Activated CD8-positive, alpha-beta memory T cell treated with anti-CD3 and anti-CD28 coated beads for 4 hours (primary cell): ENCODE measurements around the gene FOXC1.

Experiments
- DNase-seq, 2 donors: peaks; one replicate each; pipeline ENCODE4 v3.0.0-alpha.2; 2020; ENCODE audit warnings: low read depth in 2 of 2

Gene FOXC1

GRCh38 chr6:1609648-1610496, at the start of gene FOXC1:
Gene FOXC1 (plus strand): TSS chr6:1609915. CDS start chr6:1610446, 531 bp downstream.
- no peak for DNase-seq

- no peak for DNase-seq
These were observed 49.2 kb upstream of the FOXC1 start for GRCh38 chr6:1560281-1561058.

- no peak for DNase-seq
These were observed 48.4 kb upstream of the FOXC1 start for GRCh38 chr6:1561355-1561754.

- no peak for DNase-seq
These were observed 47.4 kb upstream of the FOXC1 start for GRCh38 chr6:1562171-1562955.

- DNase-seq, result no peak
These were observed 40.3 kb upstream of the FOXC1 start for GRCh38 chr6:1569377-1569776.

- no peak for DNase-seq
These were observed 38.9 kb upstream of the FOXC1 start for GRCh38 chr6:1570848-1571247.

GRCh38 chr6:1572892-1573291, 36.8 kb upstream of the FOXC1 start:
- DNase-seq, result no peak

- DNase-seq, result no peak
These were observed 35.5 kb upstream of the FOXC1 start for GRCh38 chr6:1574083-1574761.

GRCh38 chr6:1574890-1575209, 34.9 kb upstream of the FOXC1 start:
- DNase-seq, result no peak

GRCh38 chr6:1575210-1576041, 34.3 kb upstream of the FOXC1 start:
- DNase-seq, result no peak

GRCh38 chr6:1576166-1576565, 33.5 kb upstream of the FOXC1 start:
- no peak for DNase-seq

- DNase-seq, result no peak
These were observed 33.0 kb upstream of the FOXC1 start for GRCh38 chr6:1576711-1577110.

GRCh38 chr6:1577146-1577680, 32.5 kb upstream of the FOXC1 start:
- DNase-seq, result no peak

- DNase-seq, result no peak
These were observed 31.6 kb upstream of the FOXC1 start for GRCh38 chr6:1577896-1578745.

GRCh38 chr6:1579096-1579495, 30.6 kb upstream of the FOXC1 start:
- no peak for DNase-seq

- no peak for DNase-seq
These were observed 29.6 kb upstream of the FOXC1 start for GRCh38 chr6:1580109-1580508.

GRCh38 chr6:1580585-1580984, 29.1 kb upstream of the FOXC1 start:
- DNase-seq, result no peak

- DNase-seq, result no peak
These were observed 28.4 kb upstream of the FOXC1 start for GRCh38 chr6:1581120-1581991.

GRCh38 chr6:1584146-1584545, 25.6 kb upstream of the FOXC1 start:
- DNase-seq, result no peak
